Naive thymus-derived CD4-positive, alpha-beta T cell (primary cell): ENCODE measurements around the gene SEPTIN5. TPM values are rescaled to one million over a fixed set of nuclear protein-coding genes. Genes with fewer than 3 reads are reported as not detected.

Experiments used
- ATAC-seq: fragments of 150-1000 bp; cut with Tn5 transposase; 2 replicates; pipeline ENCODE4 v1.10.0; 2021; ENCODE audit warnings: mild to moderate bottlenecking, moderate library complexity
- CTCF ChIA-PET: fragments of 350-600 bp; sonication (Branson Sonifier 250); formaldehyde crosslinking; loops from one replicate; lab custom pipeline; 2021; ENCODE audit warnings: antibody characterized with exemption; lab: Charles Lee
- POLR2A ChIA-PET: fragments of 350-600 bp; sonication (Branson Sonifier 250); formaldehyde crosslinking; loops from one replicate; lab custom pipeline; 2021; ENCODE audit warnings: antibody characterized with exemption, inconsistent platforms; lab: Charles Lee
- DNase-seq, 9 donors: peaks; one replicate each; pipeline versions ENCODE4 v3.0.0 to v3.0.0-alpha.2; 2020 to 2022; ENCODE audit warnings: mixed read lengths in 1 of 9
- H3K27ac ChIP-seq: one replicate; pipeline ENCODE4 v1.7.0; 2013; ENCODE audit warnings: mild to moderate bottlenecking, low read depth, low read length, moderate library complexity
- H3K27me3 ChIP-seq, 2 donors: one replicate each; pipeline ENCODE4 v1.7.0; 2013; ENCODE audit warnings: low read length in 2 of 2, mild to moderate bottlenecking in 2 of 2, moderate library complexity in 2 of 2; ENCODE audit not compliant: control insufficient read depth in 2 of 2, insufficient read depth in 2 of 2
- H3K36me3 ChIP-seq, 3 experiments: 1 replicate in 2 of 3; 2 replicates in 1 of 3; pipeline ENCODE4 v1.7.0; 2013; ENCODE audit warnings: low read length in 3 of 3, mild to moderate bottlenecking in 3 of 3, moderate library complexity in 1 of 3; ENCODE audit not compliant: insufficient read depth in 3 of 3, control insufficient read depth in 2 of 3
- H3K4me1 ChIP-seq, 2 donors: one replicate each; pipeline ENCODE4 v1.7.0; 2013; ENCODE audit warnings: low read length in 2 of 2, mild to moderate bottlenecking in 2 of 2, moderate library complexity in 1 of 2; ENCODE audit not compliant: control insufficient read depth in 2 of 2, insufficient read depth in 2 of 2
- H3K4me3 ChIP-seq: 2 replicates; pipeline ENCODE4 v1.7.0; 2013; ENCODE audit warnings: mild to moderate bottlenecking, low read length
- H3K9me3 ChIP-seq, 3 experiments: 1 replicate in 2 of 3; 2 replicates in 1 of 3; pipeline ENCODE4 v1.7.0; 2013; ENCODE audit warnings: low read length in 3 of 3; ENCODE audit not compliant: control insufficient read depth in 2 of 3
- H3K27ac Mint-ChIP-seq, 9 donors: one replicate each; pipeline ENCODE4 v1.8.0; 2020 to 2022; ENCODE audit warnings: mixed read lengths in 9 of 9, mild to moderate bottlenecking in 8 of 9, moderate library complexity in 5 of 9, inconsistent platforms in 2 of 9
- H3K27me3 Mint-ChIP-seq, 5 donors: one replicate each; pipeline ENCODE4 v1.8.0; 2021 to 2022; ENCODE audit warnings: mixed read lengths in 5 of 5, mild to moderate bottlenecking in 1 of 5
- H3K36me3 Mint-ChIP-seq, 5 donors: one replicate each; pipeline ENCODE4 v1.8.0; 2020 to 2022; ENCODE audit warnings: mixed read lengths in 5 of 5, mild to moderate bottlenecking in 3 of 5, inconsistent platforms in 1 of 5
- H3K4me1 Mint-ChIP-seq, 7 donors: one replicate each; pipeline ENCODE4 v1.8.0; 2020 to 2022; ENCODE audit warnings: mixed read lengths in 7 of 7, mild to moderate bottlenecking in 3 of 7, inconsistent platforms in 1 of 7
- H3K4me3 Mint-ChIP-seq, 10 donors: one replicate each; pipeline ENCODE4 v1.8.0; 2020 to 2022; ENCODE audit warnings: mild to moderate bottlenecking in 10 of 10, mixed read lengths in 10 of 10, moderate library complexity in 6 of 10, inconsistent platforms in 2 of 10
- H3K9me3 Mint-ChIP-seq, 11 donors: one replicate each; pipeline ENCODE4 v1.8.0; 2020 to 2022; ENCODE audit warnings: mixed read lengths in 11 of 11, mild to moderate bottlenecking in 4 of 11, inconsistent platforms in 1 of 11, moderate library complexity in 1 of 11
- intact Hi-C, 2 donors: fragments of 100-400 bp; cut with micrococcal nuclease; formaldehyde crosslinking; loops; one replicate each; pipeline ENCODE4 v1.15.1; 2023
- polyA plus RNA-seq, 2 donors: library from polyadenylated mRNA; unstranded; fragments of 300-500 nt; fragmentation: Illumina TruSeq; gene quantifications; one replicate each; pipeline ENCODE4 v1.2.3, GENCODE V29; 2021
- total RNA-seq, 6 experiments: library from RNA in 5 of 6; stranded (reverse) in 5 of 6; gene quantifications; 1 replicate in 5 of 6; 2 replicates in 1 of 6; pipeline ENCODE4 v1.2.3 and lab custom pipeline; 2021 to 2026

Gene SEPTIN5
- total and polyA plus RNA-seq, 7 experiments from 2014 or later, result 0.22 to 4.2 (median 0.49) TPM; not detected in 3

GRCh38 chr22:19706661-19707151 is 7.6 kb upstream of the SEPTIN5 start:
- POLR2A ChIA-PET, result no interaction called here
- CTCF ChIA-PET, result no interaction called here
- no peaks in the 10 kb centered on the region for H3K4me1 Mint-ChIP-seq

GRCh38 chr22:19707347-19708290 is 6.7 kb upstream of the SEPTIN5 start:
- Histone ChIP-seq H3K36me3 (no peaks in the 10 kb centered on the region), H3K27me3 (no peaks in the 10 kb centered on the region), H3K9me3 (no peaks in the 10 kb centered on the region), H3K27ac (no peak overlapping the region), H3K4me3 (no peak overlapping the region), H3K4me1 (no peaks in the 10 kb centered on the region)
- H3K27ac Mint-ChIP-seq, result no peak overlapping the region
- no peaks in the 10 kb centered on the region for H3K4me1 Mint-ChIP-seq
- no peaks in the 10 kb centered on the region for H3K36me3 Mint-ChIP-seq
- ChIA-PET POLR2A (no interaction called here), CTCF (no interaction called here)
- intact Hi-C loops, result no loop called here
- peaks cover 0 to 7% (median 0%) of the 10 kb centered on the region in 5 donors for H3K27me3 Mint-ChIP-seq
- no peak for DNase-seq
- no peaks in the 10 kb centered on the region for H3K9me3 Mint-ChIP-seq
- ATAC-seq, result no peak
- H3K4me3 Mint-ChIP-seq, result no peak overlapping the region

More at GRCh38 chr22:19706661-19707151, 7.6 kb upstream of the SEPTIN5 start:
- peaks cover 0 to 3% (median 0%) of the 10 kb centered on the region in 5 donors for H3K27me3 Mint-ChIP-seq
- H3K27me3 ChIP-seq, result no peaks in the 10 kb centered on the region
- intact Hi-C loops, result no loop called here
- H3K27ac Mint-ChIP-seq, result no peak overlapping the region
- no peak overlapping the region for H3K4me3 Mint-ChIP-seq
- ATAC-seq, result no peak
- no peaks in the 10 kb centered on the region for H3K4me1 ChIP-seq
- DNase-seq, result no peak
- H3K4me3 ChIP-seq, result no peak overlapping the region
- H3K9me3 ChIP-seq, result no peaks in the 10 kb centered on the region
- H3K36me3 Mint-ChIP-seq, result no peaks in the 10 kb centered on the region
- H3K9me3 Mint-ChIP-seq, result no peaks in the 10 kb centered on the region
- H3K36me3 ChIP-seq, result no peaks in the 10 kb centered on the region
- no peak overlapping the region for H3K27ac ChIP-seq

GRCh38 chr22:19708321-19709011 is 5.8 kb upstream of the SEPTIN5 start:
- DNase-seq, result no peak
- no peaks in the 10 kb centered on the region for H3K9me3 Mint-ChIP-seq
- no peak overlapping the region for H3K27ac Mint-ChIP-seq
- H3K4me1 Mint-ChIP-seq, result no peaks in the 10 kb centered on the region
- Histone ChIP-seq H3K4me3 (no peak overlapping the region), H3K4me1 (no peaks in the 10 kb centered on the region), H3K27me3 (no peaks in the 10 kb centered on the region), H3K36me3 (no peaks in the 10 kb centered on the region), H3K9me3 (no peaks in the 10 kb centered on the region), H3K27ac (no peak overlapping the region)
- no peaks in the 10 kb centered on the region for H3K36me3 Mint-ChIP-seq
- POLR2A ChIA-PET, result no interaction called here
- no peak overlapping the region for H3K4me3 Mint-ChIP-seq
- H3K27me3 Mint-ChIP-seq, result peaks cover under 1 to 16% (median 6%) of the 10 kb centered on the region in 5 donors
- intact Hi-C loops, result no loop called here
- CTCF ChIA-PET, result no interaction called here
- ATAC-seq, result no peak

DNA sequence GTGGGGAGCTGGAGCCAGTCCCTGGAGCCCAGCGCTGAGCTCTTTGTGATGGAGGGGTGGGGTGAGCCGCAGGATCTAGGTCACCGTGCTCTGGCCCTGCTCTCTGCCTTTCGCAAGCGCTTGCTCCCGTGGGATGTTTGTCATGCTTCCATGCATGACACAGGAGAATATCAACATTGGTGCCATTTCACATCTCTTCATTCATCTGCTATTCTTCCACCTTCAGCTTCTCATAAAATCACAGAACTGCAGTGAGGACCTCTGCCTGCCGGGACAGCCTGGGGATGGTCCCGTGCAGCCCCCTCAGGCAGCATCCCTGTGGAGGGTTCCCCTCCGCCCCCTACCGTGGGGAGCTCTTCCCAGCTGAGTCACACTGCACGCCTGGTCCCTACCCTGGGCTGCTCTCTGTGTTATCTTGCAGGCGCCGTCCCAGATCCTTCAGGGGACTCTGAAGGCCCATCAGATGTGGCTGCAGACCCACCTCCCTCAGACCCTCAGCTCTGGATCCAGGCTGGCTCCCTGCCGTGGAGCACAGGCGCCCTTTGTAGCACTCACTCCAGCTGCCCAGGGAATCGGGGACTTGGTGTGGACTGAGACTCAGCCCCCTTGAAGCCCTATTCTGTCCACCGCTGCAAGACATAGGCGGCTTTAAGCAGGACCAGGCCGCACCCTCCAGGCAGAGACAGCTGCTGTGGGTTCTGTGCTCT is 5.1 kb upstream of the SEPTIN5 start:
- Histone ChIP-seq H3K36me3 (no peaks in the 10 kb centered on the region), H3K9me3 (no peaks in the 10 kb centered on the region), H3K27ac (no peak overlapping the region), H3K4me1 (no peaks in the 10 kb centered on the region), H3K27me3 (no peaks in the 10 kb centered on the region), H3K4me3 (no peak overlapping the region)
- Mint-ChIP-seq H3K36me3 (no peaks in the 10 kb centered on the region), H3K27ac (no peak overlapping the region), H3K4me1 (peaks cover 0 to 4% (median 0%) of the 10 kb centered on the region in 7 donors), H3K27me3 (peaks cover 4 to 21% (median 10%) of the 10 kb centered on the region in 5 donors), H3K9me3 (no peaks in the 10 kb centered on the region), H3K4me3 (no peak overlapping the region)
- CTCF ChIA-PET, result no interaction called here
- intact Hi-C loops, result no loop called here
- ATAC-seq (no peak), DNase-seq (no peak)
- POLR2A ChIA-PET, result no interaction called here

DNA sequence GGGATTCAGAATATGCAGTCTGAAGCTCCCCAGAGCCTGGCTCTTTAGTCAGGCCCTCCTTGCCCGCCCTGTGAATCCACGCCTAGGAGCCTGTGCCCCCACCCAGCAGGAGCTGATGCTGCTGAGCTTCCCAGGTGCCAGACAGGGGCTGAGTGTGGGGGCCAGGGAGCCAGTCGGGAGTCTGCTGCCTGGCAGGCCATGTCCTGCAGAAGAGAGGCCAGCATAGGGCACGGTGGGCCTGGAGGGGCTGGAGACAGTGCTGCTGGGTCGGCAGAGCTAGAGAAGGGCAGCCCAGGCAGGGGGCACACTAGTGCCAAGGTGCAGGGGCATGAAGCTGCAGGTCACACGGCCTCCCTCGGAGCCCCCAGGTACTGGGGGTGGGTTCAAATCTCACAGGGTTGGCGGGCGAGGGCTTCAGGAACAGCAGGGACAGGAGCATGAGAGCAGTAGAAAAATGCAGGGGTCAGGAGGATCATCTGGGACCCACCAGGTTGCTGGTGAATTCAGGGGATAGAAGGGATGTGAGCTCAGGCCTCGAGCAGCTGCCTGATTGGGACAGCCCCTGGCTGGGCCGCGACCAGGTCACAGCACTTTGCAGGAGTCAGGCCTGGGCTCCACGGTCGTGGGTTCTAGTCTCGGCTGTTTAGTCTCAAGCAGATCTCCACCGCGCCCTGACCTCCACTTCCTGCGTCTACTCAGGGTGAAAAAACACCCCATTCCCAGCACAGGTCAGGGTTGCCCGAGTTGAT is 4.1 kb upstream of the SEPTIN5 start:
- no peaks in the 10 kb centered on the region for H3K36me3 ChIP-seq
- no peaks in the 10 kb centered on the region for H3K27me3 ChIP-seq
- no peak for ATAC-seq
- peaks cover 0 to 5% of the 10 kb centered on the region in 2 donors for H3K4me1 ChIP-seq
- Mint-ChIP-seq H3K36me3 (no peaks in the 10 kb centered on the region), H3K4me3 (peak overlapping the region in 1 of 10 donors; percentile 37), H3K27me3 (peaks cover 4 to 23% (median 10%) of the 10 kb centered on the region in 5 donors), H3K4me1 (peaks cover 0 to 4% (median 0%) of the 10 kb centered on the region in 7 donors), H3K9me3 (no peaks in the 10 kb centered on the region), H3K27ac (no peak overlapping the region)
- DNase-seq, result no peak
- no peaks in the 10 kb centered on the region for H3K9me3 ChIP-seq
- CTCF ChIA-PET, result no interaction called here
- POLR2A ChIA-PET, result no interaction called here
- H3K4me3 ChIP-seq, result no peak overlapping the region
- no peak overlapping the region for H3K27ac ChIP-seq
- intact Hi-C loops, result loop anchor here in 1 of 2 donors (10.0 kb wide), 1 partner anchor 235 kb away; the partner anchor contains the start of genes CDC45 and UFD1

- ChIA-PET CTCF (interaction anchor here (2.1 kb wide), 1 partner anchor 31 kb away, joined by 4 read pairs; no protein-coding TSS in a partner anchor), POLR2A (no interaction called here)
- Mint-ChIP-seq H3K4me3 (no peak overlapping the region), H3K27ac (no peak overlapping the region), H3K4me1 (peaks cover 0 to 4% (median 0%) of the 10 kb centered on the region in 7 donors), H3K27me3 (peaks cover 4 to 26% (median 10%) of the 10 kb centered on the region in 5 donors), H3K9me3 (no peaks in the 10 kb centered on the region), H3K36me3 (no peaks in the 10 kb centered on the region)
- intact Hi-C loops, result loop anchor here in 1 of 2 donors (10.0 kb wide), 1 partner anchor 236 kb away; the partner anchor contains the start of genes CDC45 and UFD1
- no peak for ATAC-seq
- no peak overlapping the region for H3K4me3 ChIP-seq
- H3K9me3 ChIP-seq, result no peaks in the 10 kb centered on the region
- H3K36me3 ChIP-seq, result no peaks in the 10 kb centered on the region
- no peak for DNase-seq
- no peak overlapping the region for H3K27ac ChIP-seq
- peaks cover 0 to 6% of the 10 kb centered on the region in 2 donors for H3K4me1 ChIP-seq
- H3K27me3 ChIP-seq, result no peaks in the 10 kb centered on the region
Measured at GRCh38 chr22:19710769-19711106, 3.6 kb upstream of the SEPTIN5 start.
